HCT116 (cell line): ENCODE measurements around the gene SHROOM1. TPM values are rescaled to one million over a fixed set of nuclear protein-coding genes. Genes with fewer than 3 reads are reported as not detected.

Experiments used
- ATAC-seq: fragments of 200-7000 bp; cut with Tn5 transposase; 2 replicates; pipeline ENCODE4 v1.9.1; 2020; ENCODE audit warnings: mild to moderate bottlenecking, moderate library complexity
- BruUV-seq: library from RNA; stranded (reverse); fragments of 400-500 nt; replicated peaks from 2 replicates; lab custom pipeline; 2021; lab: Mats Ljungman, UMichigan
- CTCF ChIA-PET: fragments of 300-600 bp; sonication (Branson Sonifier 250); formaldehyde crosslinking; loops from one replicate; lab custom pipeline; 2021; ENCODE audit warnings: antibody characterized with exemption; lab: Charles Lee
- POLR2A ChIA-PET: fragments of 300-600, 350-600 bp; sonication (Branson Sonifier 250); formaldehyde crosslinking; loops from one replicate; lab custom pipeline; 2021; ENCODE audit warnings: antibody characterized with exemption; lab: Charles Lee
- RAD21 ChIA-PET, 2 experiments: fragments of 300-600 bp; sonication (Branson Sonifier 250); formaldehyde crosslinking; loops; one replicate each; lab custom pipeline; 2023; ENCODE audit warnings: low total read pairs in 2 of 2; ENCODE audit not compliant: uncharacterized antibody in 2 of 2, unreplicated experiment in 2 of 2, low non-redundant PET in 1 of 2; lab: Charles Lee
- DNase-seq: peaks from one replicate; pipeline ENCODE4 v3.0.0-alpha.2; 2010; ENCODE audit warnings: low read depth, low spot score
- H2AFZ ChIP-seq: fragments of 200-600 bp; shearing (Covaris generic), sonication (generic); 2 replicates; pipeline ENCODE4 v1.6.1; 2017; ENCODE audit warnings: low read depth, mixed run types, mixed read lengths, antibody characterized with exemption, low read length; ENCODE audit not compliant: poor library complexity, severe bottlenecking
- H3K27ac ChIP-seq: 2 replicates; pipeline ENCODE4 v1.5.1; 2012; ENCODE audit warnings: low read depth, low read length
- H3K27me3 ChIP-seq: fragments of 200-600 bp; sonication (generic); 2 replicates; pipeline ENCODE4 v1.6.1; 2016; ENCODE audit warnings: mixed run types, low read length, mixed read lengths; ENCODE audit not compliant: insufficient read depth
- H3K36me3 ChIP-seq, 2 experiments: fragments of 200-500 bp in 1 of 2; fragments of 200-600 bp in 1 of 2; sonication (Bioruptor generic) in 1 of 2; sonication (generic) in 1 of 2; 2 replicates each; pipeline versions ENCODE4 v1.5.1 to v1.6.1; 2014 to 2016; ENCODE audit warnings: low read length in 2 of 2, inconsistent platforms in 1 of 2, mixed read lengths in 1 of 2, mixed run types in 1 of 2; ENCODE audit not compliant: insufficient read depth in 2 of 2, control insufficient read depth in 1 of 2
- H3K4me1 ChIP-seq, 2 experiments: fragments of 200-600 bp in 1 of 2; sonication (generic) in 1 of 2; 2 replicates each; pipeline versions ENCODE4 v1.5.1 to v1.6.1; 2012 to 2017; ENCODE audit warnings: low read length in 2 of 2, inconsistent platforms in 1 of 2, mild to moderate bottlenecking in 1 of 2, mixed read lengths in 1 of 2, mixed run types in 1 of 2, moderate library complexity in 1 of 2; ENCODE audit not compliant: insufficient read depth in 2 of 2, control insufficient read depth in 1 of 2
- H3K4me2 ChIP-seq: fragments of 200-600 bp; sonication (generic); 2 replicates; pipeline ENCODE4 v1.6.1; 2017; ENCODE audit warnings: mixed run types, low read length, mixed read lengths
- H3K4me3 ChIP-seq, 2 experiments: fragments of 200-600 bp in 1 of 2; sonication (generic) in 1 of 2; replicated peaks in 1 of 2; 2 replicates each; pipeline ENCODE4 v1.5.1; 2011 to 2016; ENCODE audit warnings: low read length in 2 of 2, control low read depth in 1 of 2, low read depth in 1 of 2, mild to moderate bottlenecking in 1 of 2, mixed read lengths in 1 of 2, mixed run types in 1 of 2
- H3K79me2 ChIP-seq: fragments of 200-600 bp; sonication (generic); 2 replicates; pipeline ENCODE4 v1.6.1; 2017; ENCODE audit warnings: mild to moderate bottlenecking, mixed run types, low read length, moderate library complexity, mixed read lengths; ENCODE audit not compliant: insufficient read depth
- H3K9ac ChIP-seq: fragments of 200-600 bp; sonication (generic); 2 replicates; pipeline ENCODE4 v1.6.1; 2016; ENCODE audit warnings: low read length, mixed read lengths
- H3K9me2 ChIP-seq: fragments of 200-600 bp; sonication (generic), shearing (Covaris generic); 2 replicates; pipeline ENCODE4 v1.6.1; 2017; ENCODE audit warnings: mixed run types, mild to moderate bottlenecking, moderate library complexity; ENCODE audit not compliant: insufficient read depth
- H3K9me3 ChIP-seq, 2 experiments: fragments of 200-500 bp in 1 of 2; fragments of 200-600 bp in 1 of 2; sonication (Bioruptor generic) in 1 of 2; sonication (generic) in 1 of 2; 2 replicates each; pipeline ENCODE4 v1.6.1; 2014 to 2017; ENCODE audit warnings: low read length in 2 of 2, mixed read lengths in 2 of 2, inconsistent platforms in 1 of 2, low read depth in 1 of 2, mild to moderate bottlenecking in 1 of 2, mixed run types in 1 of 2, moderate library complexity in 1 of 2; ENCODE audit not compliant: control insufficient read depth in 1 of 2, insufficient read depth in 1 of 2
- H4K20me1 ChIP-seq: fragments of 200-600 bp; sonication (generic), shearing (Covaris generic); 2 replicates; pipeline ENCODE4 v1.6.1; 2017; ENCODE audit warnings: mixed run types, mild to moderate bottlenecking, moderate library complexity; ENCODE audit not compliant: insufficient read depth
- CBX3 ChIP-seq: IDR thresholded peaks from 2 replicates; pipeline ENCODE4 v1.6.1; 2012; ENCODE audit warnings: low read depth
- EZH2 ChIP-seq: fragments of 200-600 bp; sonication (generic); IDR thresholded peaks from 2 replicates; pipeline ENCODE4 v1.6.1; 2017; ENCODE audit warnings: antibody characterized with exemption, mixed run types
- FOSL1 ChIP-seq: IDR thresholded peaks from 2 replicates; pipeline ENCODE4 v1.6.1; 2012; ENCODE audit warnings: low read depth
- JUND ChIP-seq: IDR thresholded peaks from 2 replicates; pipeline ENCODE4 v1.6.1; 2012
- POLR2AphosphoS5 ChIP-seq: IDR thresholded peaks from 2 replicates; pipeline ENCODE4 v1.6.1; 2011; ENCODE audit warnings: mild to moderate bottlenecking, low read depth, low read length, moderate library complexity
- RAD21 ChIP-seq: IDR thresholded peaks from 2 replicates; pipeline ENCODE4 v1.6.1; 2012; ENCODE audit warnings: low read depth, mild to moderate bottlenecking
- SP1 ChIP-seq: IDR thresholded peaks from 2 replicates; pipeline ENCODE4 v1.6.1; 2012; ENCODE audit warnings: low read depth
- YY1 ChIP-seq: IDR thresholded peaks from 2 replicates; pipeline ENCODE4 v1.6.1; 2011; ENCODE audit warnings: low read length, low read depth, moderate library complexity, mild to moderate bottlenecking; ENCODE audit not compliant: insufficient replicate concordance; ENCODE audit errors: extremely low read depth
- ZFX ChIP-seq: fragments of 450-650 bp; IDR thresholded peaks from 2 replicates; pipeline ENCODE4 v1.6.1; 2017
- intact Hi-C: fragments of 100-400 bp; cut with micrococcal nuclease; formaldehyde crosslinking; loops from 2 replicates; pipeline ENCODE4 v1.10.0; 2022
- total RNA-seq: library from RNA; stranded (reverse); gene quantifications from one replicate; pipeline ENCODE4 v1.2.1, GENCODE V29; 2021; ENCODE audit not compliant: unreplicated experiment
- TF ChIP-seq, protein P1 (sequence below), 3 experiments: fragments of 200-600 bp in 1 of 3; sonication (generic) in 1 of 3; IDR thresholded peaks in 2 of 3; conservative IDR thresholded peaks in 1 of 3; 2 replicates each; pipeline ENCODE4 v1.5.1; 2012 to 2017; ENCODE audit warnings: low read depth in 2 of 3, low read length in 2 of 3, antibody characterized with exemption in 1 of 3, borderline replicate concordance in 1 of 3, control low read depth in 1 of 3, mild to moderate bottlenecking in 1 of 3, mixed read lengths in 1 of 3, mixed run types in 1 of 3, moderate library complexity in 1 of 3; ENCODE audit not compliant: insufficient read depth in 1 of 3
- TF ChIP-seq, protein P2 (sequence below): IDR thresholded peaks from 2 replicates; pipeline ENCODE4 v1.6.1; 2011; ENCODE audit warnings: mild to moderate bottlenecking, low read length, moderate library complexity; ENCODE audit not compliant: insufficient replicate concordance; ENCODE audit errors: extremely low read depth
- TF ChIP-seq, protein P3 (sequence below): IDR thresholded peaks from 2 replicates; pipeline ENCODE4 v1.6.1; 2012

The SHROOM1 gene
- total RNA-seq, 1 experiment from 2014 or later, result 9.5 TPM

DNA sequence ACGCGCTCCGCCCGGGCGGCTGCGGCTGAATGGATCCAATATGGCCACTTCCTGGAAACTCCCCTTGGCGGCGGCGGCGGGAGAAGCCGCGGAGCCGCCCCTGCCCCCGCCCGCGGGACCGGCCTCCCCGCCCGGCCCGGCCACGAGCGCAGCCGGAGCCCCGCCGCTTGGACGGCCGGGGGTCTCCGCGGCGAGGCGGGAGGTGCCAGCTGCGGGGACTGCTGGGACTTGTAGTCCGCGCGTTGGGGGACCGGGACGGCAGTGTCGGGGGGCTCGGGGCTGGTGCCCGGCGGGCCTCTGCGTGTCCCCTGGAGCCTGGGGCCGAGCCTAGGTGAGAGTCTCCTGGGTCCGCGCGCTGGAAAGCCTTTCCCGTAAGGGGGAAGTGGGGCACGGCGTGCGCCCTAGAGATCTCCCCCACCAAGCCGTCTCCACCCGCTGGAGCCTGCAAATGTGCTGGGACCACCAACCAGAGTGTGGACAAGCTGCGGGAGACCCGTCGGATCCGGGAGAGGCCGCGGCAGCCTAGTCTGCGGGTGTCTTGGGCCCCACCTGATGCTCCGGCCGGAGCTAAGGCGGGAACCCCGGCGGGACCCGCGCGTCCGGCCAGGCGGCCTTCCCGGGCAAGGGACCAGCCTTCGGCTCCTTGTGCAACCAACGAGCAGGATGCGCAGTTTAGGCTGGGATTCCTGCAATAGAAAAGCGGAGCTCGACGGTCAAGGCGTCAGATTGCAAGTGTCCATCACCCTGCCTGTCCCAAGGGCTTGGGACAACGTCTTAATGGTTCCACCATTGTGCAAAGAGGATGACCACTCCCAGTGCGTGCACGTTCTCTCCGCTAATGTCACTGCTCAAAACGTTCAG, 53.0 kb downstream of the SHROOM1 start, which contains the start of gene SEPTIN8:
SEPTIN8 (minus strand) TSS at position 31 of the 861 bp plus-strand sequence. CDS start 102 bp downstream, outside the sequence.
- RAD21 ChIA-PET, result no interaction called here
- no peaks in the 10 kb centered on the region for H3K9me3 ChIP-seq
- H3K27me3 ChIP-seq, result no peaks in the 10 kb centered on the region
- H3K4me1 ChIP-seq, result peaks cover 6 to 24% of the 10 kb centered on the region in 2 experiments
- intact Hi-C loops, result no loop called here
- no peak for DNase-seq
- no TSS peak for BruUV-seq
- no peak within 1 kb of the TSS for H2AFZ ChIP-seq
- peak within 1 kb of the TSS; percentile 68 for H3K9ac ChIP-seq
- POLR2A ChIA-PET, result interaction anchor here (0.9 kb wide), 1 partner anchor 11 kb away, joined by 3 read pairs; no protein-coding TSS in a partner anchor
- H3K79me2 ChIP-seq, result peaks cover 15% of the 10 kb centered on the region
- no peaks in the 10 kb centered on the region for H3K9me2 ChIP-seq
- CTCF ChIA-PET, result no interaction called here
- no peaks in the 10 kb centered on the region for H4K20me1 ChIP-seq
- H3K27ac ChIP-seq, result peak within 1 kb of the TSS; percentile 55
- peak; percentile 73 for TF ChIP-seq YY1
- 0 out of 2 replicates have a peak, but pooled peaks have one; percentile 32 for TF ChIP-seq ZFX
- no peak for TF ChIP-seq CBX3
- no peak for TF ChIP-seq JUND
- peak; percentile 76 for TF ChIP-seq POLR2AphosphoS5
- H3K36me3 ChIP-seq, result no peaks in the 10 kb centered on the region
- ATAC-seq, result peak; percentile 72
- peak within 1 kb of the TSS; percentile 65 to 71 for H3K4me3 ChIP-seq
- H3K4me2 ChIP-seq, result peak within 1 kb of the TSS; percentile 89

DNA sequence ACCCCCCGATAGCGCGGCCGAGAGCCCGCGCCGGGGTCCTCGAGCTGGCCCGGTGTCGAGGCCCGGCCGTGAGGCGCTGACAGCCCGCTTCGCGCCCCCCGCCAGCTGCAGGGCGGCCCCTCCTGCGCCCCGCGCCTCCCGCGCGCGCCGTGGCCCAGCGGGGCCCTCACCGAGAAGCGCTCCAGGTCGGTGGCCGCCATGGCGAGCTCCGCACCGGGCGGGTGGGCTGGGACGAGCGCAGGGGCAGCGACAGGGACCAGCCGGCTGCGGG, 53.6 kb downstream of the SHROOM1 start:
- DNase-seq (no peak), ATAC-seq (peak; percentile 39; the same call in 1 of the 2 replicates)
- Histone ChIP-seq H3K9me3 (no peaks in the 10 kb centered on the region), H3K36me3 (no peaks in the 10 kb centered on the region), H2AFZ (no peak overlapping the region), H3K9ac (peak overlapping the region; percentile 68), H3K4me1 (peaks cover 8 to 21% of the 10 kb centered on the region in 2 experiments), H3K27ac (peak overlapping the region; percentile 55), H3K79me2 (peaks cover 15% of the 10 kb centered on the region), H3K4me3 (peak overlapping the region; percentile 65 to 71), H3K4me2 (peak overlapping the region; percentile 89), H4K20me1 (no peaks in the 10 kb centered on the region), H3K27me3 (no peaks in the 10 kb centered on the region), H3K9me2 (no peaks in the 10 kb centered on the region)
- intact Hi-C loops, result no loop called here
- no TSS peak for BruUV-seq
- ChIA-PET POLR2A (interaction anchor here (0.9 kb wide), 1 partner anchor 10 kb away, joined by 3 read pairs; no protein-coding TSS in a partner anchor), CTCF (no interaction called here), RAD21 (no interaction called here)
- TF ChIP-seq ZFX (peak; percentile 65), YY1 (no peak), RAD21 (no peak), SP1 (no peak), FOSL1 (no peak), EZH2 (no peak), CBX3 (no peak)
- TF ChIP-seq, protein P1, sequence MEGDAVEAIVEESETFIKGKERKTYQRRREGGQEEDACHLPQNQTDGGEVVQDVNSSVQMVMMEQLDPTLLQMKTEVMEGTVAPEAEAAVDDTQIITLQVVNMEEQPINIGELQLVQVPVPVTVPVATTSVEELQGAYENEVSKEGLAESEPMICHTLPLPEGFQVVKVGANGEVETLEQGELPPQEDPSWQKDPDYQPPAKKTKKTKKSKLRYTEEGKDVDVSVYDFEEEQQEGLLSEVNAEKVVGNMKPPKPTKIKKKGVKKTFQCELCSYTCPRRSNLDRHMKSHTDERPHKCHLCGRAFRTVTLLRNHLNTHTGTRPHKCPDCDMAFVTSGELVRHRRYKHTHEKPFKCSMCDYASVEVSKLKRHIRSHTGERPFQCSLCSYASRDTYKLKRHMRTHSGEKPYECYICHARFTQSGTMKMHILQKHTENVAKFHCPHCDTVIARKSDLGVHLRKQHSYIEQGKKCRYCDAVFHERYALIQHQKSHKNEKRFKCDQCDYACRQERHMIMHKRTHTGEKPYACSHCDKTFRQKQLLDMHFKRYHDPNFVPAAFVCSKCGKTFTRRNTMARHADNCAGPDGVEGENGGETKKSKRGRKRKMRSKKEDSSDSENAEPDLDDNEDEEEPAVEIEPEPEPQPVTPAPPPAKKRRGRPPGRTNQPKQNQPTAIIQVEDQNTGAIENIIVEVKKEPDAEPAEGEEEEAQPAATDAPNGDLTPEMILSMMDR (IDR thresholded peaks at IDR 0.05 in 2 of 3, conservative IDR thresholded peaks at IDR 0.05 in 1 of 3; ENCODE audit: borderline replicate concordance in 1 of 3, insufficient read depth in 1 of 3, low read depth in 2 of 3, low read length in 2 of 3), result no peak
- TF ChIP-seq, protein P2, sequence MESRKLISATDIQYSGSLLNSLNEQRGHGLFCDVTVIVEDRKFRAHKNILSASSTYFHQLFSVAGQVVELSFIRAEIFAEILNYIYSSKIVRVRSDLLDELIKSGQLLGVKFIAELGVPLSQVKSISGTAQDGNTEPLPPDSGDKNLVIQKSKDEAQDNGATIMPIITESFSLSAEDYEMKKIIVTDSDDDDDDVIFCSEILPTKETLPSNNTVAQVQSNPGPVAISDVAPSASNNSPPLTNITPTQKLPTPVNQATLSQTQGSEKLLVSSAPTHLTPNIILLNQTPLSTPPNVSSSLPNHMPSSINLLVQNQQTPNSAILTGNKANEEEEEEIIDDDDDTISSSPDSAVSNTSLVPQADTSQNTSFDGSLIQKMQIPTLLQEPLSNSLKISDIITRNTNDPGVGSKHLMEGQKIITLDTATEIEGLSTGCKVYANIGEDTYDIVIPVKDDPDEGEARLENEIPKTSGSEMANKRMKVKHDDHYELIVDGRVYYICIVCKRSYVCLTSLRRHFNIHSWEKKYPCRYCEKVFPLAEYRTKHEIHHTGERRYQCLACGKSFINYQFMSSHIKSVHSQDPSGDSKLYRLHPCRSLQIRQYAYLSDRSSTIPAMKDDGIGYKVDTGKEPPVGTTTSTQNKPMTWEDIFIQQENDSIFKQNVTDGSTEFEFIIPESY, result no peak
- TF ChIP-seq, protein P3, sequence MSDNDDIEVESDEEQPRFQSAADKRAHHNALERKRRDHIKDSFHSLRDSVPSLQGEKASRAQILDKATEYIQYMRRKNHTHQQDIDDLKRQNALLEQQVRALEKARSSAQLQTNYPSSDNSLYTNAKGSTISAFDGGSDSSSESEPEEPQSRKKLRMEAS, result 0 out of 2 replicates have a peak, but pooled peaks have one; percentile 30
